Smooth muscle cell (in vitro differentiated cells): ENCODE measurements around the gene MTSS2. TPM values are rescaled to one million over a fixed set of nuclear protein-coding genes. Genes with fewer than 3 reads are reported as not detected.

Experiments used
- DNase-seq: peaks from one replicate; lab custom pipeline; 2025; ENCODE audit not compliant: unreplicated experiment; lab: John Stamatoyannopoulos, UW
- H2AFZ ChIP-seq: fragments of 200-600 bp; sonication (generic); 2 replicates; pipeline ENCODE4 v1.6.0; 2016; ENCODE audit warnings: antibody characterized with exemption, low read depth, mild to moderate bottlenecking
- H3F3A ChIP-seq: fragments of 200-600 bp; sonication (generic); 2 replicates; pipeline ENCODE4 v1.6.0; 2017; ENCODE audit warnings: antibody characterized with exemption, low read depth
- H3K27ac ChIP-seq: fragments of 200-600 bp; sonication (generic); 2 replicates; pipeline ENCODE4 v1.5.1; 2016; ENCODE audit warnings: low read depth, mild to moderate bottlenecking
- H3K27me3 ChIP-seq: fragments of 200-600 bp; sonication (generic); 2 replicates; pipeline ENCODE4 v1.6.1; 2016; ENCODE audit warnings: low read depth, mild to moderate bottlenecking
- H3K36me3 ChIP-seq: fragments of 200-600 bp; sonication (generic); 2 replicates; pipeline ENCODE4 v1.5.1; 2016; ENCODE audit warnings: low read depth
- H3K4me1 ChIP-seq: fragments of 200-600 bp; sonication (generic); 2 replicates; pipeline ENCODE4 v1.5.1; 2016; ENCODE audit warnings: low read depth
- H3K4me2 ChIP-seq: fragments of 200-600 bp; sonication (generic); 2 replicates; pipeline ENCODE4 v1.6.0; 2016; ENCODE audit warnings: mild to moderate bottlenecking
- H3K4me3 ChIP-seq: fragments of 200-600 bp; sonication (generic); 2 replicates; pipeline ENCODE4 v1.5.1; 2016; ENCODE audit warnings: mild to moderate bottlenecking
- H3K79me2 ChIP-seq: fragments of 200-600 bp; sonication (generic); 2 replicates; pipeline ENCODE4 v1.6.0; 2016; ENCODE audit warnings: low read depth, mild to moderate bottlenecking
- H3K9ac ChIP-seq: fragments of 200-600 bp; sonication (generic); 2 replicates; pipeline ENCODE4 v1.6.0; 2016; ENCODE audit warnings: low read depth
- H3K9me3 ChIP-seq: fragments of 200-600 bp; sonication (generic); replicated peaks from 2 replicates; pipeline ENCODE4 v1.5.1; 2016; ENCODE audit warnings: low read depth
- H4K20me1 ChIP-seq: fragments of 200-600 bp; sonication (generic); 2 replicates; pipeline ENCODE4 v1.6.0; 2016; ENCODE audit warnings: low read depth
- WGBS: methylation state at CpG from one replicate; pipeline ENCODE4 v1.1.7; 2016; ENCODE audit warnings: low lambda C conversion rate; 5-methylcytosine and 5-hydroxymethylcytosine counted together
- polyA plus RNA-seq: library from polyadenylated mRNA; unstranded; fragments of >200 nt; fragmentation: Nextera tagmentation; extraction: Ambion mirVana; gene quantifications from 2 replicates; pipeline ENCODE4 v1.2.1, GENCODE V29; 2016
- total RNA-seq: library from RNA; depleted of rRNA; stranded (reverse); fragments of >200 nt; gene quantifications from 2 replicates; pipeline ENCODE4 v1.2.3, GENCODE V29; 2014
- TF ChIP-seq, protein P1 (sequence below): fragments of 200-600 bp; sonication (generic); IDR thresholded peaks from 2 replicates; pipeline ENCODE4 v1.5.1; 2017; ENCODE audit warnings: borderline replicate concordance, mild to moderate bottlenecking, antibody characterized with exemption; ENCODE audit not compliant: insufficient read depth, poor library complexity, severe bottlenecking

MTSS2 gene
- total and polyA plus RNA-seq, 2 experiments from 2014 or later, result 4.2 to 19.5 TPM

DNA sequence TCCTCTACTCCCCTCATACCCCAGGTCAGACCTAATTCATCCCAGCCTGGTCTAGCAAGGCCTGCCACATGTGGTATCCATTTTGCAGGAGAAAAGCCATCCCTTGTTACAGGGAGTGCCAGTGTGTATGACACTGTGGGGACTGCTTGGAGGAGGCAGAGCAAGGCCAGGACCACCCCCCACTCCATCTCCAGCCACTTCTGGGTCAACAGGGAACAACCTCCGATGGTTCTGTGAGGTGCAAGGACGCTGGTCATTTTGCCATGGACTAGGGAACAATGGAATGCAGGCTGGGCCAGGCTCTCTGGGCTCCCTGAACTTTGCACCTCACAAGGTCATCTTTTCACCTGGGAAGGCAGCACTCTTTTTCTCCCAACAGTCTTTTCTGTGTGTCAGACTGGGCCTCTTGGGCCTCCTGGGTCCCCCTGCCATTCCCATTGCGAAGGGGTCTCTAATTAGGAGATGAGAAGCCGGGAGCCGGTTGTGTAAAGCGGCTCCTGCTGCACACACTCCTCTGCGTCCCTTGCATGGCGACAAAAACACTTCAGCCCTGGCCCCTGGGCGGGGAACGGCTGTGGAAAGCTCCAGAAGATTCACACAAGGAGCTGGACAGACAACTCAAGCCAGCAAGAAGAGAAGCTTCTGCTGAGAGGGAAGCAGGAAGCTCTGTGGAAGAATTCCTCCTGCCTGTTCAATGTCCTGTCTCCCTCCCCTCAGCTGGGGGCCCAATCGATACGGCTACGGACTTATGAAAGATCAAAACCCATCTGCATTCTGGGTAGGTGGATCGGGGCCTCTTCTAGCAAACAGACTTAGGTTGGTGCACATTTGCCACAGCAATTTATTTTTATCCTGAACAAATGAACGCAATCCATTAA is 38.5 kb upstream of the MTSS2 start:
- DNase-seq, result no peak
- H3K4me3 ChIP-seq, result no peak overlapping the region
- H2AFZ ChIP-seq, result no peak overlapping the region
- no peaks in the 10 kb centered on the region for H3K36me3 ChIP-seq
- H3K4me2 ChIP-seq, result no peak overlapping the region
- 81% methylated on average over 15 of the region's 15 CpGs for WGBS
- no peaks in the 10 kb centered on the region for H3F3A ChIP-seq
- no peak overlapping the region for H3K9ac ChIP-seq
- H3K4me1 ChIP-seq, result peaks cover 11% of the 10 kb centered on the region
- no peaks in the 10 kb centered on the region for H3K27me3 ChIP-seq
- no peaks in the 10 kb centered on the region for H3K9me3 ChIP-seq
- no peaks in the 10 kb centered on the region for H3K79me2 ChIP-seq
- no peak overlapping the region for H3K27ac ChIP-seq
- no peaks in the 10 kb centered on the region for H4K20me1 ChIP-seq
- TF ChIP-seq, protein P1, sequence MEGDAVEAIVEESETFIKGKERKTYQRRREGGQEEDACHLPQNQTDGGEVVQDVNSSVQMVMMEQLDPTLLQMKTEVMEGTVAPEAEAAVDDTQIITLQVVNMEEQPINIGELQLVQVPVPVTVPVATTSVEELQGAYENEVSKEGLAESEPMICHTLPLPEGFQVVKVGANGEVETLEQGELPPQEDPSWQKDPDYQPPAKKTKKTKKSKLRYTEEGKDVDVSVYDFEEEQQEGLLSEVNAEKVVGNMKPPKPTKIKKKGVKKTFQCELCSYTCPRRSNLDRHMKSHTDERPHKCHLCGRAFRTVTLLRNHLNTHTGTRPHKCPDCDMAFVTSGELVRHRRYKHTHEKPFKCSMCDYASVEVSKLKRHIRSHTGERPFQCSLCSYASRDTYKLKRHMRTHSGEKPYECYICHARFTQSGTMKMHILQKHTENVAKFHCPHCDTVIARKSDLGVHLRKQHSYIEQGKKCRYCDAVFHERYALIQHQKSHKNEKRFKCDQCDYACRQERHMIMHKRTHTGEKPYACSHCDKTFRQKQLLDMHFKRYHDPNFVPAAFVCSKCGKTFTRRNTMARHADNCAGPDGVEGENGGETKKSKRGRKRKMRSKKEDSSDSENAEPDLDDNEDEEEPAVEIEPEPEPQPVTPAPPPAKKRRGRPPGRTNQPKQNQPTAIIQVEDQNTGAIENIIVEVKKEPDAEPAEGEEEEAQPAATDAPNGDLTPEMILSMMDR, result no peak

DNA sequence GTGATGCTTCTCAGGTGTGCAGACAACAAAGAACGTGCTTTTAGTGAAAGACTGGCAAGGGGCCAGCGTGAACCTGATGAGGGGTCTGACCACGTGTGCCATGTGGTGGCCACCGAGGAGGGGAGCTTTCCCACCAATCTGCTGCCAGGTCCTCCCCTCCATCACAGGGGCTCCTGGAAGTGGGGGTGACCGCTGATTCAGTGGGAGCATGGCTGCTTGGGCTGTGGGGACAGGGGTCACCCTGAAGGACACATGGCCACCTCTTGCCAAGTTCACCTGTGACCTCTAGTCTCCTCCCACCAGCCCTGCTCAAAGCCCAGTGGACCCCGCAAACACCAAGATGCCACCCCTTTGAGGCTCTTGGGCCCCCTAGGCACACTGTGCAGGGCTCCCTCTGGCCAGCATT is 37.9 kb upstream of the MTSS2 start:
- no peaks in the 10 kb centered on the region for H4K20me1 ChIP-seq
- no peaks in the 10 kb centered on the region for H3K27me3 ChIP-seq
- no peak overlapping the region for H2AFZ ChIP-seq
- H3K4me1 ChIP-seq, result peaks cover 11% of the 10 kb centered on the region
- H3K9ac ChIP-seq, result no peak overlapping the region
- no peaks in the 10 kb centered on the region for H3F3A ChIP-seq
- WGBS, result 96% methylated on average over 6 of the region's 6 CpGs
- no peak overlapping the region for H3K27ac ChIP-seq
- H3K4me2 ChIP-seq, result no peak overlapping the region
- TF ChIP-seq, protein P1, result no peak
- no peaks in the 10 kb centered on the region for H3K79me2 ChIP-seq
- DNase-seq, result no peak
- H3K4me3 ChIP-seq, result no peak overlapping the region
- no peaks in the 10 kb centered on the region for H3K36me3 ChIP-seq
- H3K9me3 ChIP-seq, result no peaks in the 10 kb centered on the region

DNA sequence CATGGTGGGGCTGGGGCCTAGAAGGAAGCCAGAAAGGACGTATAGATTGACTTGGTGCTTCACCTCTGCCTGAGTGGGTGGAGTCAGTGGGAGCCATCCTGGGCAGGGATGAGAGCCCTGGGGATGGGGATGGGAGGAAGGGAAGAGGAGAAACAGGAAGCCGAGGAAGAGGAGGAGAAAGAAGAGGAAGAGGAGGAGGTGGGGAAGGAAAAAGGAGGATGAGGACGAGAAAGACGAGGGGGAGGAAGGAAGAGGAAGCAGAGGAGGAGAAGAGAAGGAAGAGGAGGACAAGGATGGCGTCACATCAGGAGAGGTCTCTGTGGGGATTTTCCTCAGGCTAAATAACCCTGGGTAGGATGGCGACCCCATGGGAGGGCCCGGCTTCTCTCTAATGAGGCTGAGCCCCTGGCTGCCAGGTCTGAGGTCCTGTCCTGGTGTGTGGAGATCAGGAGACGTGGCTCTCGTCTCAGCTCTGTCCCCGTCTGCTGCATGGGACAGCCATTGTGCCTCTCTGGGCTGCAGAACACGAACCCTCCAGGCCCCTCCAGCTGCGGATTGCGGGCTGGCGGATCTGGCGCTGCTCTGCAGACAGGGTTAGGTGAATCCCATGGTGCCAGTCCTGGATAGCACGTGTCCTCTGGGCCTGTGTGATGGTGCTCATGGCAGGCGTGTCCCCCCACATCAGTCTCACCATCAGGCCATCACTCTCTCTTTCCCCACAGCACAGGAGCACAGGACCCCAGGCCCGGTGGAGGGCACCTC is 35.5 kb upstream of the MTSS2 start:
- Histone ChIP-seq H3K4me3 (no peak overlapping the region), H3K79me2 (no peaks in the 10 kb centered on the region), H3K9ac (no peak overlapping the region), H2AFZ (no peak overlapping the region), H3K27ac (no peak overlapping the region), H3K36me3 (no peaks in the 10 kb centered on the region), H3K4me1 (peaks cover 11% of the 10 kb centered on the region), H3K9me3 (no peaks in the 10 kb centered on the region), H4K20me1 (no peaks in the 10 kb centered on the region), H3F3A (no peaks in the 10 kb centered on the region), H3K27me3 (no peaks in the 10 kb centered on the region), H3K4me2 (no peak overlapping the region)
- TF ChIP-seq, protein P1, result no peak
- WGBS, result 86% methylated on average over 18 of the region's 18 CpGs
- DNase-seq, result no peak
